GM15510 (cell line): ENCODE data around the gene IGSF9B.

Source experiments
- POLR2A ChIP-seq: IDR thresholded peaks from 3 replicates; pipeline ENCODE4 v1.6.1; 2011; ENCODE audit warnings: borderline replicate concordance; ENCODE audit not compliant: insufficient read length; ENCODE audit errors: extremely low read depth

IGSF9B gene

DNA sequence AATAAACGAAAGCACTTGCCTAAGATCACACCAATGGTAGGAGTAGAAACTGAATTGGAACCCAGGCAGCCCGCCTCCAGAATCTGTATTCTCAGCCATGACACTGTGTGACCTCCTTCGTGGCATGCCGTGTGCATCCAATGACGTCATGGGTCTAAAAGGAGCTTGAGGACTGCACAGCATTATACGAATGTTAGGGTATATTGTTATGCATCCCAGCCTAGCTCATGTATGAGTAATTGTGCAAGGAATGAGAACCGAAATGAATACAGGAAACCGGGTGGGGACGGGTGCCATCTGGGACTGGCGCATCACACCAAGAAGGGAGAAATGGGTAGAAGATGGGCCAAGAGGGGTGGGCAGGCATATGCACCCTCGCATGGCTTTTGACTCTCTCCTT, 12.3 kb upstream of the IGSF9B start:
- no peak for TF ChIP-seq POLR2A

DNA sequence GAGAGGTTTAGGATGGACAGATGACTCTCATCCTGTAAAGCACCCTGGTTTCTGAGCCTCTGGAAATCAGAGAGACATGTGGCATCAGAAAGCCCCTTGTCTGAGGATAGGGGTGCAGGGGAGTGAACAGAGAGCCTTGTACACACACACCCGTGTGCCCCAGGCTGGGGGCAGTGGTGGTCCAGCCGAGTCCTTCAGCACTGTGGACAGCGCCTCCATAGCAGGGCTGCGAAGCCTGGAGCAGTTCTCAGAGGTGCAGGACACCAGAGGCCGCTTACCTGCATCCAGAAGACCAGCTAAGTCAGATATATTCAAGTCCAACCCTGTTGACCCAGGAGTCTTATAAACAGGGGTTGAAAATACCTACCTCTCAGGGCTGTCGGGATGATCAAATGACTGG, 11.5 kb upstream of the IGSF9B start:
- TF ChIP-seq POLR2A, result no peak

DNA sequence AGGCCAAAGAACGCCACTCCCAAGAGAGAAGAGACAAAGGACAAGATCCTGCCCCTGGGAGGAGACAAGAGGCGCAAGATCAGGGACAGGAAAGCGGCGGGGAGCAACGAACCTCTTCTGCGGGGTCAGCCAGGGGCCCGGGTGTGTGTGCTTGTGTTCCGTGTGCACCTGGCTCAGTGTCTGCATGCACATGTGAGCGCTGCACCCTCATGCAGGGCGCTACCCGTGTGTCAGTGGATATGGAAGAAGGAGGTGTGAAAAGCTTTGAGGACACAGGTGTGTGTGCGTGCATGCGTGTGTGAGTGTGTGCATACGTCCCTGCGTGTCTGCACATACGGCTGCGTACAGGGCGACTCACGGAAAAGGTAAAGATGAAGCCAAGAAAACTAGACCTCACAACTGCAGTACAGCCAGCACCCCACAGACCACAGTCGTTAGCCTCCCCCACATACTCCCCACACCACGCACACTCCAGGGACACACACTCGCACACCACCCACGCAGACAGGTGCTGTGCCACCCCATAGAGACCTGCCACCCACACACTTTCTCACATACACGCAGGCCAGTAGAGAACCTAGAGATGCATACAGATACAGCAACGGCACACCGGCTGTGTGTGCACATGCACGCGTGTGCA, 11.0 kb upstream of the IGSF9B start:
- no peak for TF ChIP-seq POLR2A

DNA sequence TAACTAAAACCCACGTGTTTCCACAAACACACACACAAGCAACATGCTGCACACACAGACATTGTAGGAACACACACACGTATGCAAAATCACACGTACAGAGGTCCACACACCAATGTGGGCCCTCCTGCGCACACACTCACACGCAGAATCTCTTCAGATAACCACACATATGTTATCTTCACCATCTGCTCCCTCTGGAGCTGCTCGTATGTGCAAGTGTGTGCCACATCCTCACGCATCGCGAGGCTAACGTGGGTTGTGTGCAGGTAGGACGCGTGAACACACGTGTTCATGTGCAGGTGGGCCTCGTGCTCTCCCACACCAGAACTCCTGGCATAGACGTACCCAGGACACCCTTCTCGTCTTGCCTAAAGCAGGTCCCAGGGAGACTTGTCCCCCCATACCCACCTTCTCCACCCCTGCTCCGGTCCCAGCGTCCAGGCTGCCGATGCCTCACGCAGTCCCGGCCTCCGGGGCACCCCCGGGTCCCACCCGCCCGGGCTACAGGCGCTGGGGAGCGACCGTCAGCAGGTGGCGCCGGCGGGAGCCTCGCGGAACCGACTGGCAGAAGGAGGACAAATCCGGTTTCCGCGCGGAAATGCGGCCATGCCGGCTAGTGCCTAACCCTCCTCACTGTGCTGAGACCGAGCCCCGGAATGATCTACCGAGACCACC, 10.3 kb upstream of the IGSF9B start:
- no peak for TF ChIP-seq POLR2A

DNA sequence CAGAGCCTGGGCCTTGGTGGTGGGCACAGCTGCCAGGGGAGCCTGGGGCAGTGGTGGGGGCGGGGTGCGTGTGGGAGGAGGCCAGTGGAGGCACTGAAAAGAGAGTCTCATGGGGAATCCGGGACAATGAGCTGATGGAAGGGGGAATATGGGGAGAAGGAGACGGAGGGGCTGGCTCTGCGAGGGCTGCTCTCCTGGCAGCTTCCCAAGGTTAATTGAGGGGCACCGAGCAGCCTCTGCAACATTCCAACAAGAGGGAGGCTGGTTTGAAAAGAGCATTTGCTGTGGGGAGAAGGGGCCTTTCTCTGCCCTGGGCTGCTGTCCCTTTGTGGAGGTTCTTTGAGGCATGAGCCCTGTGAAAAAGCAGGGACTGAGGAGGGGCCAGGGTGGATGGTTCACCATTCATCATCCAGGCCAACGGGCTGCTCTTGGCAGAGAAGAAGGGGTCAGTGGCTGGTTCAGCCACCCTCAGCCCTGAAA, 9.4 kb upstream of the IGSF9B start:
- TF ChIP-seq POLR2A, result no peak

DNA sequence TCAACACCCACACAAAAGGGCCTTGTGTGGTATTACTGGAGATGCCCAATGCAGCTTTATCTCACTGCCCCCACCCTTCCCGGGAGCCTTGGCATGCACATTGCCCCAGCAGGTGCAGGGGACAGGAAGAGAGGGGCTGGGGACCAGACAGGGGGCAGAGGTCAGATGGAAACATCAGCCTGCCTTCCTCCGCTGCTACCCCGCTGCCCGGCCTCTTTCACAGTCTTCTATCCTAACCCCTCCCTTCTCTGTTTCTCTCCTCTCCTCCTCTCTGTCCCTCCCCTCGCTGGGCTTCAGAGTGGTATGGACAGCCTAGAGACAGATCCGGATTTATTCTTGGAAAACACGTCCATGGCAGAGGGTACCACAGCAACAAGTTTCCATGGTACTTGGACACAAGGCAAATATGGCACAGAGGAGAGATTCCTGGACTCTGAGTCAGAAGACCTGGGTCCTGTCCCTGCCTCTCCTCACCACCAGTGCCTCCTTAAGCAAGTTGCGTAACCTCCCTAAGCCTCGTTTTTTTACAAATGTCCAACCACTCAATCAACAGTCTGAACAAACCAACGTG, 8.3 kb upstream of the IGSF9B start:
- TF ChIP-seq POLR2A, result no peak

DNA sequence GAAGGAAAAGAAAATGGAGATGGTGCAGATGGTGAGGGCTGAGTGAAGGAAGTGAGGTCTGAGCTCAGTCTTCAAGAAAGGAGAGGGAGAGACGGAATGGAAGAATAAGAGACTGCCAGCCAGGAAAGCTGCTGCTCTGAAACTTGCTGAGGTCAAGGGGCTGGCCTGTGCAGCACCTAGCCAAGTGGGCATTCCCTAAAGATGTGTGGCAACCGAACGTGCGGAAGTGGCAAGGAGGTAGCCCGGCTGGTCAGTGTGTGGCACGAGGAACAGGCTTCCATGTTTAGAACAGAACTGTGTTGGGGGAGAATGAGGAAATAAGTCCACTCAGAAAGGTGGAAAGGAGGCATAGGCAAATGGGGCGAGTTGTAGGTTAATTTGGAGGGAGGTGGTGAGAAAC, 7.6 kb upstream of the IGSF9B start:
- no peak for TF ChIP-seq POLR2A

DNA sequence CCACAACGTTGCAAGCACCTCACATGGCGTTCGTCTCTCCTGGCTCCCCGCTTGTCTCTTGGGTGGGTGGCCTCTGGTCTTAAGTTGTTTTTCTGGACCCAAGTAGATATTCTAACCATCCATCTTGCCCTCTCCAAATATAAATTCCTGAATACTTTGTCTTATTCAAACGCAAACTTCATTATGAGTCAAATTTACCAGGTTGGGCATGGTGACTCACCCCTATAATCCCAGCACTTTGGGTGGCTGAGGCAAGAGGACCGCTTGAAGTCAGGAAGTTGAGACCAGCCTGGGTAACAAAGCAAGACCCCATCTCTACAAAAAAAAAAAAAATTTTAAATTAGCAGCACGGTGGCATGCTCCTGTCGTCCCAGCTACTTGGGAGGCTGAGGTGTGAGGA, 5.1 kb upstream of the IGSF9B start:
- TF ChIP-seq POLR2A, result no peak

DNA sequence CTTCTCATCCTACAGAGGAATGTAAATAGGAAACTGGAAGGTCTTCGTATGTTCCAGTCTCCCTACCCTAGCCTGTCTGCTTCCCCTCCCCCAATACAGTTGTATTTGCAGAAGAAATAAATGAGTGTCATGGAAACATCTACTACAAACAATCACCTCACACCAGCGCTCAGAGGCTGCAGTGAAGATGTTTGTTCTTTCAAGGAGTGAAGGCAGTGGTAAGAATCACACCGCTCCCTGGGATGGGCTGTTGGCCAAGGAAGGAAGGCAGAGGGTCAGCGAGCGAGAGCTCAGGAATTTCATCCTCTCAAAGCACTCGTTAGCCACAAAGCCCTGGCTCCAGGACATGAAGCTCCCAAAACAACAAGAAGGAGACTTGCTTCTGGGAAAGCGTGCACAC, 1.1 kb upstream of the IGSF9B start:
- TF ChIP-seq POLR2A, result no peak

DNA sequence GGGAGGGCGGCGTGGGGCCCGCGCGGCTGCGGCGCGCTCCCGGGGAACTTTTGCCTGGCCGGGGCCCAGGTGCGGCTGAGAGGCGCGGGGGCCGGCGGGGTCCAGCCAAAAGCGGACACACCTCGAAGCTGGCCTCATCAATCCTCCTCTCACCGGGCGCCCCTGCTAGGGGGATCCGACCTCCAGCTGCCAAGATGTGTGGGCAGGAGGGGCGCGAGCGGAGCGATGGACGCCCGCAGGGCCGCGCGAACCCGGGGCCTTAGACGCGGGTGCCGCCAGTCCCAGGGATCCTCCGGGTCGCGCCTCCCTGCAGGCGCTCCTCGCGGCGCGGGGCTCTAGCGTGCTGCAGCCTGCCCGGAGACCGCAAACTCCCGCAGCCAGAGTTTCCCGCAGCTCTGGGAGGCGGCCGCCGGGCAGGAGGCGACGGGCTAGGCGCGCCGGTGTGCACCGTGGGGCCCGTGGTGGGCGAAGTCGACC, 785 bp downstream of the IGSF9B start:
- TF ChIP-seq POLR2A, result no peak

DNA sequence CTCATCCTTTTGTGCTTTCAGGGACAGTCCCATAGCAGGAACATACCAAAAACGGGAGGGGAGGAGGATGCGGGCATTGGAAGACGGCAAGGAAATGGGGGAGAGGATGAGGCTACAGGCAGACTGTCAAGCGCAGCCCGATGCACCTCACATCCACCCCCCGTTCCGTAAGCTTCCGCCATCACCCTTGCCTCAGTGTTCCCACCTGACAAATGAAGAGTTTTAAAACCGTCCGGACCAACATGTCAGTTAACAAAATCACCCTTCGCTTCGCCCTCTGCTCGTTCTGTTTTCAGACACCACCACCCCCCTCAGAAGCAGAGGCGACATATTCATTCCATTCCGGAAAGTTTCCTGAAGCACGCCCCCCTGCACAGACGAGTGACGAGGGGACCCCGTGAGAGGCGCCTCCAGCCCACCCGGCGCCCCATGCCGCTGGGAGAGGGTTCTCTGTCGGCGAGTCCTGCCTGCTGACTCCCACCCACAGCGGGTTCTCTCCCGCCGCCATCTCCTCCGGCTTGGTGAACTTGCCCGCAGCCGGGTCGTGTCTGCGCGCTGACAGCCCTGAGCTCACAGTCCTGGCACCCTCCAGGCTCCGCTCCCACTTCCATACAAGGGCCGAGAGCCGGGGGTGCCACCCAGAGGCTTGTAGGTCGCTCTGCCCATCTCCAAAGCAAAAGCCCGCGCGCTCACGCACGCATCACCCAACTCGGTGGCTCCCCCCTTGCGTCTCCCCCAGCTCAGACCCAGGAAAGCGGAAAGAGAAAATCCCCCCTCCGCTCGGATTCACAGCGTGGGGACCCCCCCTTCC, 1.5 kb downstream of the IGSF9B start:
- TF ChIP-seq POLR2A, result no peak

DNA sequence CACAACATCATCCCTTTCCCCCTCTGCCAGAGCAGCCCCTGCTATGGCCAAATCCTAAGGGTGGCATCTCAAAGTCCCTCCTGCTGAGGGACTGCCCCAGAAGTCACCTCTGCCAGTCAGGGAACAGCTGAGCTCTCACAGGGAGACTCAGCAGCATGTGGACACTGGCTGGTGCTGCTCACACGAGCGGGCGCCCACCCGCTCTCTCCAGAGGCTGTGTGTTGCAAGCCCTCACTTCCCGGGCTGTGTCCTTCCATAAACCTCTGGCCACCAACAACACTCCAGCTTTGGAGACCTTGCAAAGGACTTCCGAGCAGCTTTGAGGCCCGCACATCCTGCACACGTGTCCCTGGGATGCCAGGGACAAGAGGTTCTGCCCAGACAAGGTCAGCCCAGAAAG, 2.8 kb downstream of the IGSF9B start:
- TF ChIP-seq POLR2A, result no peak

DNA sequence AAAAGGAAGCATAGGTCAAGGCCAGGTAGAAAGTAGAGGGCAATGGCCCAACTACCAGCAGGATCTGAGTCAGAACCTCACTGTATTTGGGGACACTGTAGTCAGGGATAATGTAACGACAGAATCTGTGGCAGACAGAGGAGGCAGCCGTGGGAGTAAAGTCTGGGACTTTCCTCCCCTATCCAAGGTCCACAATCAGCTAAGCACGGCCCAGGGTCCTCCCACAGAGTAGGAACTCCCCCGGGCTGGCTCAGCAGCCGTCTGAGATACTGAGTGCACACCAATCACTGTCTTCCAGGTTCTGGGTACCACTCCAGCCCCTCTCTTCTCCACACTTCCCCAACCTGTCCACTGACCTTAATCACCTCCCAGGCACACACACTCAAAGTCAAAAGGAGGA, 3.2 kb downstream of the IGSF9B start:
- TF ChIP-seq POLR2A, result no peak

DNA sequence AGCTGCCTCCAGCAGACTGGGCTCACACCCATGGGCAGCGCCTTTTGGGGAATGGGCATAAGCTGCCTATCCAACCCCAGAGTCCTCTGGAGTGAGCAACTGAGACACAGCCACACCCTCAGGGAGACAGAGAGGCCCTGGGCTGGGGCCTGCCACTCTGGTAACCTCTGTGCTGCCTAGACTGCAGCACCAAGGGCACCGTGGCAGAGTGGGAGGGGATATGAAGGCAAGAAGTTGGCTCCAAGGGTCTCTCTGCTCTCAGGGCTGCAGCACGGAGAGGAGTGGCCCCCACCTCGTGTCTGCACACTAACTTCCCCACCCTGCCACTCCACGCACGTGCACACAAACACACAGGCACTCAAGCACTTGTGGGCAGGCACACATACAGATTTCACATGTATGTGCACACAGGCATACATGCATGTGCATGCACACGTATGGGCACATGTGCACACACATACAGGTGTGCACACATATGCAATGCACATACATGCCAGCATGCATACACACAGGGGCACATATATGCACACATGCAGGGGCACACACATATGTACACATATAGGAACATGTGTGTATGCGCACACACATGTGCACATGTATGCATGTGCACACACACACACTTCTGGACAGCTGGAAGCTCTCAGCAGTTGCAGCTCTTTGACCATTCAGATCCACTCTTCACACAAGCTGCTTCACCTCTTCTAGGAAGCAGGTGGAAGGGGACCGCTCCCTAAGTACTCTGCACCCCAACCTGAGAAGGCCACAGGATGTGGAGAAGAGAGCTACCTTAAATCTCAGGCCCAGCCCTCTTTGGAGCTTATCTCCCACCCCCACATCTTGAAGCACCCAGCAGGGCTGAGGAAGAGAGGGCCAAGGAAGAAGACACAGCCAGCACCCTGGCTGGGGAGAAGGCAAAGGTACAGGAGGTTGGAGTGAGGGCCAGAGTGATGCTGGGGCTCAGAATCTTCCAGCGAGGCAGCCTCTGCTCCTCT, 4.3 kb downstream of the IGSF9B start:
- no peak for TF ChIP-seq POLR2A
